ENCODE results near the gene TLE1. TPM values are rescaled to one million over a fixed set of nuclear protein-coding genes. Genes with fewer than 3 reads are reported as not detected.

Gene TLE1
- polyA plus RNA-seq, 3 donors, result 66.2 to 76.6 (median 71.6) TPM

GRCh38 chr9:81540142-81540710 lies 149.1 kb downstream of the TLE1 start:
- no peak for DNase-seq (ENCODE audit: extremely low read depth in 1 of 11, low read depth in 9 of 11, low spot score in 4 of 11)

GRCh38 chr9:81539317-81539716 lies 150.0 kb downstream of the TLE1 start:
- no peak for DNase-seq (ENCODE audit: extremely low read depth in 1 of 11, low read depth in 9 of 11, low spot score in 4 of 11)

GRCh38 chr9:81538890-81539289 lies 150.5 kb downstream of the TLE1 start:
- DNase-seq (ENCODE audit: extremely low read depth in 1 of 11, low read depth in 9 of 11, low spot score in 4 of 11), result peak in 4 of 11 donors; percentile 42 to 80 (median 62)

GRCh38 chr9:81537964-81538363 lies 151.4 kb downstream of the TLE1 start:
- DNase-seq (ENCODE audit: extremely low read depth in 1 of 11, low read depth in 9 of 11, low spot score in 4 of 11), result no peak

GRCh38 chr9:81536242-81537025 lies 152.9 kb downstream of the TLE1 start:
- DNase-seq (ENCODE audit: extremely low read depth in 1 of 11, low read depth in 9 of 11, low spot score in 4 of 11), result no peak

GRCh38 chr9:81535542-81536241 lies 153.7 kb downstream of the TLE1 start:
- no peak for DNase-seq (ENCODE audit: extremely low read depth in 1 of 11, low read depth in 9 of 11, low spot score in 4 of 11)

GRCh38 chr9:81534138-81534875 lies 155.0 kb downstream of the TLE1 start:
- DNase-seq (ENCODE audit: extremely low read depth in 1 of 11, low read depth in 9 of 11, low spot score in 4 of 11), result no peak

Other genes starting within 250 kb of the TLE1 start
- gene SPATA31D4, start 238.9 kb upstream of the TLE1 start, polyA plus RNA-seq (ENCODE audit: insufficient read length in 3 of 3), result not detected